Stimulated activated CD4-positive, alpha-beta T cell treated with anti-CD3 and anti-CD28 coated beads, TNF-alpha, amount 100 ng/mL, for 24 hours (primary cell): ENCODE data around the gene THADA.

Source experiments
- DNase-seq, 3 experiments: peaks; one replicate each; pipeline ENCODE4 v3.0.0-alpha.2; 2020; ENCODE audit warnings: low read depth in 3 of 3

Gene THADA

DNA sequence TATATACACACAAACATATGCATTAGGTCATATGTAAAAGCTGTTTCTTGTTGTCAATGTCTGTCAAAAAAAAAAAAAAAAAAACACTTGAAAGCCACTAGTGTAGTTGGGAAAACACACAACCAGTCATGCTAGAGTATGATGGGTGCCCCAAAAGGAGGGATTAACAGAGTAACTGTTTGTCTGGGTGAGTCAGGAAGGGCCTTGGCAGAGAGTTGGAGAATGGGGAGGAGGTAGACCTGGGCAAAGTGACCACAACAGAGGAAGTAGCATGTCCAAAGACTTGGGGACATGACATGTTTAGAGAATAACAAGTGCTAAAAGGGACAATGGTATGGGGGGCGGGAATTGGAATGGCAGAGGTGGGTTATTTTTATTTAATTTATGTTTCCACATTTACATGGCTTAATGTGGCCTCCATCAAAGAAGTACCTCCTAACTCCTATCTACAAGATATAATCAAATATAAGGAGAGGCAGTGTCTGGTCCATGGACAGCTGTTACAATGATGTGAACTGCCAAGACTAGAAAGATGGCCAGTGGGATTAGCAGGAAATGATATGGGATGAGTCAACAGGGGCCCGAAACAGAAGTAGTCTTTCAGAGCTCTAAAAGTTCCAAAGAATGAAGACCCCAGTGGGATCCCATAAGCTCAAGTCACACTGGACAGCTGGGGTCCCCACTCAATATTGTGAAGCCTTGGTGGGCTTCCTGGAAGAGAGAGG is 269.6 kb downstream of the THADA start:
- DNase-seq, result no peak

DNA sequence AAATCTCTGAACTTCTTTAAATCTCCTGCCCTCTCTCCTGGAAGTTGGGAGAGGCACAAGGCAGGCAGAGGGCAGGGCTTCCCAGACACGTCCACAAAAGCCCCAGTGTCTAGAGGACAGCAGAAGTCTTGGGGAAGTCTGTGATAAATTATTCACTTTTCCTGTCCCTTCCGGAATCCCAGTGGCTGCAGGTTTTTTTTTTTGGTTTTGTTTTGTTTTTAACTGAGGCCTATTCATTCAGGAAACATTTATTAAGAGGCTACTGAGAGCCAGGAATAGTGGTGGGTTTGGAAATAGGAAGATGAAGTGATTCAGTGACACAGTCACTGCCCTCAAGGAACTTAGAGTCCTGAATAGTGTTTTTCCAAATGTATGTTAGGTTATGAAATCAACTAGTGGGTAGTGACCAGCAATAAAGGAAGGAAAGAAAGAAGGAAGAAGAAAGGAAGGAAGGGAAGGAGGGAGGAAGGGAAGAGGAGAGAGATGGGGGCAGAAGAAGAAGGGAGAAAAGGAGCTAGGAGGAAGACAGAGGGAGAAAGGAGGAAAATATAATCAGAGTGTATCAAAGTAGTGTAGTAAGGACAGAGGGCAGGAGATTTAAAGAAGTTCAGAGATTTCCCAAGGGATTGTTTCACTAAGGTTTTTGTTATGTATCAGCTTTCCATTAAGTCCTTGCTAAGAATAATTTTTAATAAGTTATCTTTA is 270.6 kb downstream of the THADA start:
- no peak for DNase-seq

DNA sequence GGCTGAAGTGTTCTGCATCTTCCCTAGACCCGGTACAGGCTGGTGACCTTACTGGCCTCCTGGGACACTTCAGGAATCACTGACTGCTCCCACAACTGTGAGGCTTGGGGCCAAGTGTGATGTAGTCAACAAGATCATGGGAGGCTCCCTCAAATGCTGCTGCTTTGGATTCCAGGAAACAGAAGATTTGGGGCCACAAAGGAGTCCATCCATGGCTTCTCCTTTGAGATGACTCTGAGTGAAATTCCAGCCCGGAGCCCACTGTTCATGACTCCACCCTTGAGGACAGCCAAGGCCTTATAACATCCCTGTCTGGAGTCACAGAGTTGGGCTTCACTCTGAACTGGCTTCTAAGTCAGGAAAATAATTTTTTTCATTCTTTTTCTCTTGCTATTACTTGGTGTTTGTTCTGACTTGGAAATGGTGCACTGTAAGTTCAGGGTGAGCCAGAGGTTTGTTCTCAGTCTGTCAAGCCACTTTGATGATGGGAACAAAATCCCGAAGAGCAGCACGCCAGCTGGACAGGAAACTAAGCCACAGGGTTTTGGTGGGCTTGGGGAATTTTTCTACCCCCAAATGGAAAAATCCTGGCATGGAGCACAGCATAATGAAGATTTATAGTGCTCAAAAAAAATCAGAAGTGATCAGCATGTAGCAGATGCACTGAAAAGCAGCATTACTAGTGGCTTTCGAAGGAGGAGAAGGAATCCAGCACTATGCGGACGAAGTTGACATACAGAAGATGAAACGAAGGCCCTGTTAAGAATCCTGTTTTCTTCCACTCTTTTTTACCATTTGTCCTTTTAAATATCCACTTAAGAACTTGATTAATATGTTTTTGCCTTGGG is 271.4 kb downstream of the THADA start:
- no peak for DNase-seq

DNA sequence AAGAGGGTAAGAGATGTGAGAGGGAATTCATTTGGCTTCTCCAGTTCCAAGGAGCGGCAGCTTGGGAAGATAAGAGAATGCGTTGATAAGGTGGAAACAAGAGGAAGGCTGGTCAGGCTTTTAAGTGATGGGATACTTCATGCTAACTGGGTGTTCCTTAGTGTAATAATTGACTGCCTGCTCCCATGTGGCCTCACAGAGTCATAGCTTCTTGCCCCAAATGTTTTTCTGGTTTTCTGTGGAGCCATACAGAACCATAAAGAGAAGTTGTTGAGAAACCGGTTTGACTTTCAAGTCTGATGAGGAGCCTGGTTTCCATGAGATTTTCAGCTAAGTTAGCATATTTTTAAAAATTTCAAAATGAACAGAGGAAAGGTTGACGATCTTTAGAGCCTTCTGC is 272.0 kb downstream of the THADA start:
- no peak for DNase-seq

DNA sequence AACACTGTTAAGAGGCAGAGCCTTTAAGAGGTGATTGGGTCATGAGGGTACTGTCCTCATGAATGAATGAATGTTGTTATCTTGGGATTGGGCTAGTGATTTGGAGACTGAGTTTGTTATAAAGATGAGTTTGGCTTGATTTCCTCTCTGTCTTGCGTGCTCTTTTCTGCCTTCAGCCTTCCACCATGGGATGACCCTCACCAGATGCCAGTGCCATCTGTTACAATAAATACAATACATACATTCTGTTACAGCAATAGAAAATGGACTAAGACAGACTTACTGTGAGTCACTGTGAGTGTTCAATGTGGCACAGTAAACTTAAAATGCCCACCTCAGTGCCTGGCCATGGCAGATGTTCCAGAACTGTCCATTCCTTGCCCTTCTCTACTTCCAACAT is 274.4 kb downstream of the THADA start:
- no peak for DNase-seq

DNA sequence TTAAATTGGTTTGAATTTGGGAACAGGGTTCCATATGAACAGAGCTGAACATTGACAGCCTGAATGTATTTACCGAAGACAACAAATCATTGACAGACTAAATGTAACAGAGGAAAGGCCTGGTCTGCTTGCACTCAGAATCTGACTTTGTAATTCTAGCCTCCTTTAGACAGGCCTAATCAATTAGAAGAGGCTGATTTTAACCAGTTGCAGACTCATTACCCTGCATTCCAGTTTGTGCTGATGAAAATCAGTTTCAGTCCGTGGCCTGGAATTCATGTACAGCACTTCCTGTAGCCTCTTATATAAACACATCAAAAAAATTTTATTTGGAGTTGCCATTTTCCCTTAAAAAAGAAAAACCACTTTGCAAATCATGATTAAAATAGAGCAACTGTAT is 276.3 kb downstream of the THADA start:
- DNase-seq, result no peak

DNA sequence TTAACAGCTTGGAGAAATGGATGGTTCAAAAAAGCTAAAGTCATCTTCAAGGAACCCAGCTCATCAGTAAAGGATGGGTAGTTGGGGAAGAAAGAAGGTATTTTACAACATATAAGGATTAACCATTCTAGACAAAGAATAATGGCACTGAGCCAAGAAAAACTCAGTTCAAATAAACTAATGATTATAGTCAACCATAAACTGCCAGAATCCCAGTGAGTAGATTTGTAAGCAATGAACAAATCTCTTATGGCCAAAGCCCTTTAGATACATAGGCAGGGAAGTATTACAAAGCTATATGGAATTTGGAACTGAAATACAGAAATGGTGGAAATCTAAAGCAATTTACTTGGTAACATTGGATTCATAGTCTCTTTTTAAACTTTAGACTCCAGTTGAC is 277.0 kb downstream of the THADA start:
- no peak for DNase-seq

DNA sequence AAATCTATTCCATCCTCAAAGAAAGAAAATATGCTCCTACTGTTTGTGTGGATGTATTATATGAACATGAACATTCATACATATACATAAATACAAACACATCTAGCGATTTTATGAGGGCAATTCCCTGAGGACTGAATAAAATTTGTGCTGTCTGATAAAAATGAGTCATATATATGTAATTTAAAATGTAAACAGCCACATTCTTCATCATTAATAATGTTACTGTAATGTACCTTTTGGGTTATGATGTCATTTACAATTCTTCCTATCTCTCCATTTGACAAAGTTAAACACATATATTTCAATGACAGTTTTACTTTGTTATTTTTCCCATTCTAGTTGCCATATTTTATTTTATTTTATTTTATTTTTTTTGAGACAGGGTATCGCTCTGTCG is 278.2 kb downstream of the THADA start:
- DNase-seq, result no peak

DNA sequence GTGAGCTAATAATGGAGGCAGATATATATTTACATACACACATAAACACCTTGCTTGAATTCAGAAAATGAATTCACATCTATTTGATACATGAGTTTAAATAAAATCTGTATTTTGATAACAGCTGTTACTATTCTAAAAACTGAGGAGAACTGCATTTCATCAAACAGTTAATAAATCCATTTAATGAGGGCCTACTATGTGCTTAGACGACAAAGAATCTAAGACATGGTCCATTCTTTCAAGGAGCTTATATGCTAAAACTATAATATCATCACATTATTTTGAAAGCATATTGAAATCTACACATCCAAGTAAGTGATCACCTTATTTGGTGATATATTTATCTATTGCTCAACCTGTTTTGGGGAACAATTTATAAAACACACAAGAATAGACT is 278.6 kb downstream of the THADA start:
- no peak for DNase-seq

DNA sequence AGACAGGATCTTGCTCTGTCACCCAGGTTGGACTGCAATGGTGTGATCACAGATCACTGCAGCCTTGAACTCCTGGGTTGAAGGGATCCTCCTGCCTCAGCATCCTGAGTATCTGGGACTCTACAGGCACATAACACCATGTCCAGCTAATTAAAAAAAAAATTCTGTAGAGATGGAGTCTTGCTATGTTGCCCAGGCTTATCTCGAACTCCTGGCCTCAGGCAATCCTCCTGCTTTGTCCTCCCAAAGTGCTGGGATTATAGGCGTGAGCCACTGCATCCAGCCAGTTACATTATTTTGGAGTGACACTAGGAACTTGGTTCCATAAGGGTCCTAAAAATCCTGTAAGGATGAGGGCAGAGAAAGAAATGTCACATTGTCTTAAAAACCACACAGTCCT is 280.4 kb downstream of the THADA start:
- no peak for DNase-seq

DNA sequence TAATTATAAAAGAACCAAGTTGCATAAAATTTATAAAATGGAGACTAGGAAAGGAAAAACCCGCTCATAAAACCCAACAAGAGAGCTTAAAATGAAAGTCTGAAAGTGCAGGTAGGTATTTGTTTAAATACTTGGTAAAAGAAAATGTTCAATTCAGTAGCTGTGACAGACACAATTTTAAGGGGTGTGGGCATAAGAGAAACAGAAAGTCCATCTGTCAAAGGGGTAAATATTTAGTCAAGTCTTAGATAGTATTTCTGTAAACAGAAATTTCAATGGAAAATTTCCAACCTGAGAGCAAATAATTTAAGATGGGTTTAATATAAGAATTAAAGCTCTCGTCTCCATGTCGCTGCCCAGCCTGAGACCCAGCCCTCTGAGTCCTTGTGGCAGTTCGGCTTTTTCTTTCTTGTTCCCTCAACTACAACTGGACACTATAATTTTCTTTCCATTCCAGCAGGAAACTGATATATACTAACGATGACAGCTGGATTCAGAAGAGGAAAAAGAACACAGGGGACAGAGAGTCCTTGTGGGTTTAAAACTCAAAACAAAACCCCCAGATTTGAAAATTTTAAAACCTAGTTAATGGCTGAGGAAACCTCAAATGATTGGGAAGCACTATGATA is 281.4 kb downstream of the THADA start:
- no peak for DNase-seq

DNA sequence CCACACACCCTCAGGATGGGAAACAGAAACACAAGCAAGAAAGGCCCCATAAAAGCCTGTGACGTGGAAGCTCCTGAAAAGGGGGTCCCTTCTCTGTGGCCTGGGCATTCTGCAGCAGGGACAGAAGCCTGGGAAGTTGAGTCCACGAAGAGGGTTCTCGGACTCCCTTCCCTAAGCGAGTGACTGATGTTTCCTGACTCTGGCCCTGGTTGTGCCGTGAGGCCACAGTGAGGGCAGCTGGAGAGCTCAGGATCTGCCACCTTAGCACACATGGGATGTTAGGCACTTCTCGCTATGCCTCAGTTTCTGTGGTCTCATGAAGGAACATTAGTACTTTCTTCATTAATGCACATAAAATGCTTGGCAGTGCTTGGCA is 282.2 kb downstream of the THADA start:
- DNase-seq, result no peak

DNA sequence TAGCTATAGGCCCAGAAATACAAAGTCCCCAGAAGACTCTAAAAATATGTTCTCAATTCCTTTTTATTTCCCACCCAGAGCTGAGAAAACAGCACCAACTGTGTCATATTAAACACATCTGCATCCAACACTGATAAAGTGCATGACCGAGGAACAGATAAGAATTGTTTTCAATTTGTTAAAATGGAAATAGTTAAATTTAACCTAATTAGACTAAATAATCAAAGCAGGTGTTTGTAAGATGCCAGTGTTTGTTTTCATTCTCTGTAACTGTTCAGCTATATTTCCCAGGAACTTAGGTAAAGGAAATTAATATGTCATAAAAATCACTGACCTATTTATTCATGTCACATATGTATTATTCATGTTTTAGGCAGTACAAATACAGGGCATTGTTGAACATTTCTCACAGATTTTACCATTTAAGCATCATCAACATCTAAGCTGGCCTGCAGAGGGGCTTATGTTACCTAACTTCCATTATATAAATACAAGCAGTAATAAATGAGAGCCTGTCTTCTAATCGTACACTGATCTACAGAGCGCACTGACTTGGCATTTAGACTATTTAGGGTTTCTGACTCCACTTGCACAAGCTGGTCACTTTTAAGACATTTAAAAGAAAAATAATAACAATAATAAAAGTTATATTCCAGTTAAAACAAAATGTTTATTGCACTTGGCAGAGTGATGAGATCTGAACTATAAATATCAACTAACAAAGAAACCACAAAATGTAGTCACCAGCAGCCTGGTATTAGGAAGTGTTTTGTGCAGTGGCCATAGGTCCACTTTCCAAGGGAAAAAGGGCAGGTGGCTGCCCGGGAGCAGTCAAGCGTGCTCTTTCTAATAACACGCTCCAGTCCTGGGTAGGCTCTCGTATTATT is 282.8 kb downstream of the THADA start:
- DNase-seq, result no peak

DNA sequence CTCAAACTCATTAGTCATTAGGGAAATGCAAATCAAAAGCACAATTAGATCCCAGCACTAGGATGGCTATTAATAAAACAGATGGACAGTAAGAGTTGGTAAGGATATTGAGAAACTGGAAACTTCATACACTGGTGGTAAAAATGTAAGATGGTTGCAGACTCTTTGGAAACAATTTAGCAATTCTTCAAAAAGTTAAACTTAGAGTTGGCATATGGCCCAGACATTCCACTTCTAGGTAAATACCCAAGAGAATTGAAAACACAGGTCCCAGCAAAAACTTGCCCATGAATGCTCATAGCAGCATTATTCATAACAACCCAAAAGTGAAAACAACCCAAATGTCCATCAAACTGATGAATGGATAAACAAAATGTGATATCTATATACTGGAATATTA is 284.6 kb downstream of the THADA start:
- DNase-seq, result no peak

DNA sequence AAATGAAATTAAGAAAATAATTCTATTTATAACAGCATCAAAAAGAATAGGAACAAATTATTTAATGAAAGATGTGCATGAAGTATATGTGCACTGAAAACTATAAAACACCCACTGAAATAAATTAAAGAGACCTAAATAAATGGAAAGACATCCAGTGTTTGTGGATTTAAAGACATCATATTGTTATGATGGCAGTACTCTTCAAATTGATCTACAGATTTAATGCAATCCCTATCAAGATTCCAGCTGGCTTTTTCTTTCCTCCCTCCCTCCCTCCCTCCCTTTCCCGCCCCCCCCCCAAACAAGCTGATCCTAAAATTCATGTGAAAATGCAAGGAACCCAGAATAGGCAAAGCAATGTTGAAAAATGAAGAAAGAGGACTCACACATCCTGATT is 285.9 kb downstream of the THADA start:
- DNase-seq, result no peak

DNA sequence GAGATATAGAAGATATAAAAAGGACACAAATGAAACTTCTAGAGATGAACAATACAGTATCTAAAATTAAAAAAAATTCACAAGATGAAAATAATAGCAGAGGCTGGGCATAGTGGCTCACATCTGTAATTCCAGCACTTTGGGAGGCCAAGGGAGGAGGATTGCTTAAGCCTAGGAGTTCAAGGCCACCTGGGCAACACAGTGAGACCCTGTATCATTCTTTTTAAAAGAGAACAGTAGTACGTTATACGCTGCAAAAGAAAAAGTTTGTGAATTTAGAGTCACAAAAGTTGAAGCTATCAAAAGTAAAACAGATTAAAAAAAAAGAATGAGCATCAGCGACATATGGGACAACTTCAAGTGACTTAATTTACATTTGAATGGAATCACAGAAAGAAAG is 287.9 kb downstream of the THADA start:
- no peak for DNase-seq

DNA sequence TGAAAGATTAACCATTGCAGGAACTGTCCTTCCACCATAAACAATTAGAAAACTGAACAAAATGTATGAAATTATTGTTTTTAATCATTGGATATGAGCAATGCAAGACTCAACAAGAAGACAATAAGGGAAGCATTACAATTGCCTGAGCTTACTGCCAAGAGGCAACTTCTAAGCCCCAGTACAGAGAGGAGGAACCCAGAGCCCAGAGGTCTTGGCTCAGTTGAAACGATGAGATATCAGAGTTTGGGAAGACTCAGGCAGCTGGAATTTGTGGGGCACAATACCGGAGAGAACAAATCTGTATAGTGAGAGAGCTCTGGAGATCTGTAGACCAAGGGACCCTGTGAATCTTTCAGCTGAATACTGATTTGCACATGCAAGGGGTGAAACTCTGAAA is 288.8 kb downstream of the THADA start:
- no peak for DNase-seq

DNA sequence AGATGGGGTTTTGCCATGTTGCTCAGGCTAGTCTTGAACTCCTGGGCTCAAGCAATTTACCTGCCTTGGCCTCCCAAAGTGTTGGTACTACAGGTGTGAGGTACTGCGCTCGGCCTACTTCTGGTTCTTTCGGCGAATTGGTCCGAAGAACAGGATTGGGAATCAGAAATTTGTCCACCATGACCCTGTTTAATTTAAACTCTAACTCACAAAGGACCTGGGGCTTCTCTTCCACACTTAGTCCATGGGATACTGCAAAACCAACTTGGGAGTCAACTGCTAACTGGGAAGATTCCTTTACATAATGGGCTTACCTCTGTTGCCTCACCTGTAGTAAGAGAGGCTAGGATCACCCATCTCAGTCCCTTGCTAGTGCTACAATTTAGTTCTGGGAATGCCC is 289.6 kb downstream of the THADA start:
- DNase-seq, result no peak

DNA sequence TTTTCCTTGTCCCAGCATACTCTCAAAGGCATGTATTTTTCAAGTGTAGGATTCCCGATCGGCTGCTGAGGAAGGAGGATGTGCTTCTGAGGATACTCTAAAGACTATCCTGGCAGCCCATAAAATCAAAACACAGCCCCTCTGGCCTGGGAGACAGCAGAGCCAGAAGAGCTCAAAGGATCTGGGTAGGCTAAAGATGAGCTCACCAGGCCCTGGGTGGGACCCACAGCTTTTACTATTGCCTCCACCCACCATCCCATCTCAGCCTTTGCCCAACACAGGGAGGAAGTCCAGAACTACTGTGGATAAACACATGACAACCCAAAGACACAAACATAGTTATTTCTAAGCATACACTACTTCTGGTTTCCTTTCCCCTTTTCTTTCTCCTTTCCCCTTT is 290.3 kb downstream of the THADA start:
- DNase-seq, result no peak

DNA sequence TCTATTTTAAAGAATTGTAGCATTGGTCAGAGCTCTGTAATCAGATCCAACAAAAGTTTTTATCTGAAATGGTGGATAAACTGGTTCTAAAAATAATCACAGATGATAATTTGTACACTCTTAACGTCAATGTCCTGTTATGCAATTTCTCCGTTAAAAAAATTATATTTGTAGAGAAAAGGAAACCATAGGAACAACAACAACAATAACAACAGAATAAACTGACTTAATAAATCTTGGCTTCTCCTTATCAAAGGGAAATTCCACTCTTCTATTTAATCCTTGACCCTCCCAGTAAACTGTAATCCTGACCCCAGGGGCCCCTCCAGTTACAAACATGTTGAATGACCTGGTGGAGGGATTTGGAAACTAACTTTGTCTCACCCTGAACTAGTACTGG is 290.8 kb downstream of the THADA start:
- no peak for DNase-seq

DNA sequence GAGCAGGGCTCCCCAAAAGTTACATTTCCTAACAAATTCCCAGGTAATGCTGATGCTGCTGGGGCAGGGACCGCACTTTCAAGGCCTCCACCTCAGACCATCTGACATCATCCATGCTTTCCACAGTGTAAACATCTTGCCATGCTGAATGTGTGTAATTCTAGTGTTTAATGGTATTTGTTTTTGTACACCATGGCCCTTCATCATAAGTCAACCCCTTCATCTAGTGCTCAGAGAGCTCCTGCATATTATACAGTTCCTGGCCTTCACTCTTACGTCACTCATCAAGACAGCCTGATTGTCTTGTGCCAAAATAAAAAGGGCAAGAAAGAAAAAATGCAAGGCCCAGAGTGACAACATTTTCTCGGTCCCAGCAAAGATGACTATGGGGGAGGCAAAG is 291.9 kb downstream of the THADA start:
- no peak for DNase-seq
